SJCRH30 (cell line): Measurements from ENCODE around the gene WWOX. TPM values are rescaled to one million over a fixed set of nuclear protein-coding genes. Genes with fewer than 3 reads are reported as not detected.
A peak's percentile ranks its signal among the peaks of the same experiment; 100 is the strongest.
"Not testable (repeated sequence)": the region's sequence is repeated elsewhere in the genome, so short reads cannot be mapped to it uniquely, and the experiment has no call there.

ENCODE experiments used
- DNase-seq, 2 experiments: peaks; one replicate each; pipeline ENCODE4 v3.0.0-alpha.2; 2015 to 2020
- H3K27ac ChIP-seq: fragments of 250-450 bp; sonication (Bioruptor Pico); 2 replicates; pipeline ENCODE4 v1.5.1; 2020; ENCODE audit warnings: mild to moderate bottlenecking, moderate library complexity
- H3K27me3 ChIP-seq: fragments of 250-450 bp; sonication (Bioruptor Pico); 2 replicates; pipeline ENCODE4 v1.5.1; 2020; ENCODE audit warnings: mild to moderate bottlenecking, moderate library complexity
- H3K36me3 ChIP-seq: fragments of 250-450 bp; sonication (Bioruptor Pico); 2 replicates; pipeline ENCODE4 v1.5.1; 2020; ENCODE audit warnings: mild to moderate bottlenecking, moderate library complexity
- H3K4me1 ChIP-seq: fragments of 250-450 bp; sonication (Bioruptor Pico); 2 replicates; pipeline ENCODE4 v1.5.1; 2020; ENCODE audit warnings: mild to moderate bottlenecking, moderate library complexity
- H3K4me3 ChIP-seq: fragments of 250-450 bp; sonication (Bioruptor Pico); 2 replicates; pipeline ENCODE4 v1.5.1; 2020; ENCODE audit warnings: mild to moderate bottlenecking, moderate library complexity
- H3K9me3 ChIP-seq: fragments of 250-450 bp; sonication (Bioruptor Pico); replicated peaks from 2 replicates; pipeline ENCODE4 v1.5.1; 2020; ENCODE audit warnings: mild to moderate bottlenecking, moderate library complexity
- total RNA-seq: library from RNA; depleted of rRNA; stranded (reverse); fragments of >200 nt; shearing (Covaris generic); gene quantifications from 2 replicates; pipeline ENCODE4 v1.2.3, GENCODE V29; 2014

Gene WWOX
- total RNA-seq, 1 experiment from 2014 or later, result 16.4 TPM

DNA sequence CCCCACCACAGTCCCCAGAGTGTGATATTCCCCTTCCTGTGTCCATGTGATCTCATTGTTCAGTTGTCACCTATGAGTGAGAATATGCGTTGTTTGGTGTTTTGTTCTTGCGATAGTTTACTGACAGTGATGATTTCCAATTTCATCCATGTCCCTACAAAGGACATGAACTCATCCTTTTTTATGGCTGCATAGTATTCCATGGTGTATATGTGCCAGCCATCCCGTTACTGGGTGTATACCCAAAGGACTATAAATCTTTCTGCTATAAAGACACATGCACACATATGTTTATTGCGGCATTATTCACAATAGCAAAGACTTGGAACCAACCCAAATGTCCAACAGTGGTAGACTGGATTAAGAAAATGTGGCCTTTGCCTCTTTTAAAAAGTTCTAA, 952.7 kb downstream of the WWOX start:
- H3K9me3 ChIP-seq, H3K4me3 ChIP-seq, H3K4me1 ChIP-seq, H3K36me3 ChIP-seq, H3K27ac ChIP-seq, H3K27me3 ChIP-seq, DNase-seq: not testable (repeated sequence)

DNA sequence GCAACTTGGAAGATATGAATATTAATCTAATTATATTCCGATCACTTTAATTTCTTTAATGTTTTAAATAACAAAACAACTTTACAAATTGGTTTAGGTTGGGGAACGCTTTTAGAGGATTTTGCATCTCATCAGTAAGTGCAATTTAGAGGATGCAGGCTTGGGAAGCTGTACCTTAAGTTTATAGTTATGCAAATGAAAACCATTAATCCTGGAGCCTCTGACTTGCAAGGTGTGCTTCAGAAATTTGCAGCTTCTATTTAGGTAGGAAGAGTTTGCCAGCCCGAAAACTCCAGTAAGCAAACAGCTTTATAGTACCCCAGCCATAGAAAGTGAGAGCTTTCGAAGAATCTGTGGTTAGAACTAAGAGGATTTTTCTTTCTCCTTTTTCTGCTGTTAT, 954.1 kb downstream of the WWOX start:
- Histone ChIP-seq H3K36me3 (no peaks in the 10 kb centered on the region), H3K27ac (no peak overlapping the region), H3K9me3 (no peaks in the 10 kb centered on the region), H3K4me1 (no peaks in the 10 kb centered on the region), H3K4me3 (no peak overlapping the region), H3K27me3 (no peaks in the 10 kb centered on the region)
- DNase-seq, result no peak

DNA sequence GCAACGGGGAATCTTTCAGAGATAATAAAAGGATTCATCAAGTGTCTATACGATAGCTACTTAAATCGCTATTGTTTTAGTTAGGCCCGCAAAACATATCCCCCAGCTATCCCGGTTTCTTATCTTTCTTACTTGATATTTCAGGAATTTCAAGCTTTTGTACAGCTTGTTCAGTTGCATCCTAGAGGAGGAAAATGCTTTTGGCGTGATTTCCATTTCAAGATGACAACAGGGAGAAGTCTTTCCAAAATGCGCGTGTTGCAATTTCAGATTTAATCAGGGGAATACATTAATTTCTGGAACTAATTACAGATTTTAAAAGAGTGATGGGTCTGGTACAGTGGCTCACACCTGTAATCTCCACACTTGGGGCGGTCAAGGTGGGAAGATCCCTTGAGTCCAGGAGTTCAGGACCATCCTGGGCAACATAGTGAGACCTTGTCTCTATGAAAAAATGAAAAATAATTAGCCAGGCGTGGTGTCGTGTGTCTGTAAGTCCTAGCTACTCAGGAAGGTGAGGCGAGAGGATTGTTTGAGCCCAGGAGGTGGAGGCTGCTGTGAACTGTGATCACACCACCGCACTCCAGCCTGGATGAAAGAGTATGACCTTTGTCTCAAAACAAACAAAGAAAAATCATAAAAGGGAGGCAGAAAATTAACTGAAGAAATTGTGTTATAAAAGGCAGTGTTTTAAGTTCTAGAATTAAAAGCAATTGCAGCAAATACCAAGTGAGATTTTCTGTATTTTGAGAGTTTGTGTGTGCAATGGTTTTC, 954.9 kb downstream of the WWOX start:
- no peak for DNase-seq
- no peak overlapping the region for H3K4me3 ChIP-seq
- H3K4me1 ChIP-seq, result no peaks in the 10 kb centered on the region
- H3K36me3 ChIP-seq, result no peaks in the 10 kb centered on the region
- no peak overlapping the region for H3K27ac ChIP-seq
- no peaks in the 10 kb centered on the region for H3K27me3 ChIP-seq
- no peaks in the 10 kb centered on the region for H3K9me3 ChIP-seq

DNA sequence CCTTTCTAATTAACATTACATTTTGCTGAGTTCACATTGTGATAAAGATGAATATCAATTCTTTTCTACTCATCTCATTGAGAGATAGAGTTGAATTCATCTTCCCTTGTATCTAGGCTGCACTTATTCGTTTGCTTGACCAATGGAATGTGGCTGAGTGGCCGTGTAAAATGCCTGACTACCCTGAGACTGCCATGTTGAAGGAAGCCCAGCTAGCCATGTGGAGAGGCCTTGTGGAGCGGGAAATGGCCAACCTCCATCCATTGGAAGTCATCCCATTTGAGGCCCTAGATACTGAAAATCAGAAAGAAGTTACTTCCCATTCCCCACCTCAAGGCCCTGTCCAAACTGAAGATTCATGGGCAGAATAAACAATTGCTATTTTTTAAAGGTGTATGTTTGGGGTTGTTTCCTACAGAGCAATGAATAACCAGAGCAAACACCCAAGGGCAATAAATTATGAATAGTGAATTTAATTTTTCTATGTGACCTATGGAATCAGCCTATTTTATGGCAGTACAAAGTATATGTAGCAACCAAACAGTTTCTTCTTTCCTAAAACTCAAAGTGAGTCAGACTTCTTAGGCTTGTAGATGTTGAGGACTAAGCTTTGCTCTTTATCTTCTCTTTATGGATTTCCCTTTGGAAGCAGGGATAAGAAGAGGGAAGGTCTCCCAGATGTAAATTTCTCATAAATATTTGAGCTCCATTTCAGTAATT, 956.0 kb downstream of the WWOX start:
- Histone ChIP-seq H3K4me1 (no peaks in the 10 kb centered on the region), H3K27me3 (no peaks in the 10 kb centered on the region), H3K36me3 (no peaks in the 10 kb centered on the region), H3K9me3 (no peaks in the 10 kb centered on the region), H3K27ac (no peak overlapping the region), H3K4me3 (no peak overlapping the region)
- no peak for DNase-seq

DNA sequence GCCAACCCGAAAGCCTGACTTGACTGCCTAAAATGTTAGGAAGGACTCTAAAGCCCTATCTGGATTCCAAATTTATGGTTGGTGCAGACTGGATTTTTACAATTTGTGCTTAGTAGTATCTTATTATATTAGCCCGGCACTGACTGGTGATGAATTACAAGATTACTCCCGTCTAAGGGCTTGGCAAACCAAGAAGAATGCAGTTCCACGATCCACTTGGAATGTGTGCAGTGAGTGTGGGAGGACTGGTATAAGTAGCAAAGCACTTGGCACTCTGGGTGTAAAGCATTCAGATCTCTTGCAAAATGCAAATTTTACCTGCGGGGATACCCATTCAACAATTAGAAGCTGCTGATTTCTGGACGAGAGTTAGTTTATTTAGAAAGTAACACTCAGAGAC, 961.7 kb downstream of the WWOX start:
- no peaks in the 10 kb centered on the region for H3K27me3 ChIP-seq
- no peak overlapping the region for H3K27ac ChIP-seq
- no peak overlapping the region for H3K4me3 ChIP-seq
- DNase-seq, result no peak
- H3K36me3 ChIP-seq, result no peaks in the 10 kb centered on the region
- H3K9me3 ChIP-seq, result no peaks in the 10 kb centered on the region
- no peaks in the 10 kb centered on the region for H3K4me1 ChIP-seq

DNA sequence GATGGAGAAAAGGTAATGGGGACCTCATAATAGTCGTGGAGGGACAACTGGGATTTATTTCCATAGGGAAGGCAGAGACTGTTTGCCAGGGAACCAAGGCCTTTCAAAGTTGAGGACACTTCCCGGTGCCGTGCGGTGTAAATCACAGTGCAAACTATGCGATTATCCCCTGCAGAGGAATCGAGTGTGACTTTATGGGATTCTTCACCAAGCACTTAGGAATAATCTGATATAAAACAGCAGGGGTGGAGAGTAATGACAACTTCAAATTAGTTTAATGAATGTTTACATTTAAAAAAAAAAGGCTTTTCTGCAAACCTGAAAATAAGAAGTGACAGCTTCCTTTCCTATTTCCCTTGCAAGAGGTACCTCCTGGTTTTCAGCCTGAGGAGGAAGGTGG, 962.9 kb downstream of the WWOX start:
- Histone ChIP-seq H3K36me3 (no peaks in the 10 kb centered on the region), H3K27ac (no peak overlapping the region), H3K27me3 (no peaks in the 10 kb centered on the region), H3K4me1 (no peaks in the 10 kb centered on the region), H3K9me3 (no peaks in the 10 kb centered on the region), H3K4me3 (no peak overlapping the region)
- DNase-seq, result no peak

DNA sequence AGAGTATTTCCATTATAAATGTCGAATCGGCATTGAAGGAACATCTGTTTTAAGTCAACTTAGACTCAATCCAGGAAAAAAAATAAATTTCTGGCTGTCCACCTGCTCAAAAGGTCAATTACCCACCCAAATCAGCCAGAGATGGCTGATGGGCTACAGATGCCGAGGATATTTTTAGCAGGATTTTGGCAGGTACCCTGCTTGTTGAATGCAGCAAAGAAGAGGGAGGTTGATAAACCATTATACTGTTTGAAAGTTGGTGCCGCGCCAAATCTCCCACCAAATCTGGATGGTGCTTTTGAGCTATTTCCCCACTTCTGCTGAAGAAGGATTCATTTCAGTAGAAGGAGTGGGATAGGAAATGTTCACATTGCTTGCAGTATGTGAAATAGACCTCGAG, 963.4 kb downstream of the WWOX start:
- DNase-seq, result no peak
- no peak overlapping the region for H3K27ac ChIP-seq

DNA sequence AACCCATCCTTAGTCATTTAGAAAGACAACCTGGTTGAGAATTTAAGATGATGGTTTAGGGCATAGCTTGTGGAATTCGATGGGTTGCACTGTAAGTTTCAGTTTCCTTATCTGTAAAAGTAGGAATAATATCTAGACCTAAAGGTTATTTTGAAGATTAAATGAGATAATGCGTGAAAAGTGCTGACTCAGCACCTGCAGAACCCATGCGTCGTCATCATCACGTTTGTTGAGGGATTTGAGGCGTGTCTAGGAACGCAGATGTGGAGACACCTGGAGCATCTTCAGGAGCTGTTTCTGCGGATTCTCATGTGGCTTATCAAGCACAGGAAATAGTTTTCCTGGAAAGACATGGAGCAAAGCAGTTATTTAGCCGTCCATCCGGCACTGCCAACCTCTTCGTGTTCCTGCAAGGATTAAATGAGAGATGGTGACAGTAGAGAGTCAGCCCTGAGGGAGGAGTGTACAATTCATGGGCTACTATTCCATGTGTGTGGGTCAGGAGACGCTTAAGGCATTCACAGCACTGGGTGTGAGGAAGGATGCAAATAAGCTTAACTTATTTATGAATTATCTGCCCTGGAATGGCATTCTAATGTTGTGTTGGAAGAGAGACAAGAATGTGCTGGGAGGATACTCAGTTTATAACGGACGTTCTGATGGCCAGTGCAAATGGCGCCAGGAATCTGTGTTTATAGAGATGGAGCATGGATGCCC, 965.0 kb downstream of the WWOX start:
- Histone ChIP-seq H3K9me3 (no peaks in the 10 kb centered on the region), H3K27me3 (no peaks in the 10 kb centered on the region), H3K36me3 (no peaks in the 10 kb centered on the region), H3K4me1 (no peaks in the 10 kb centered on the region), H3K27ac (no peak overlapping the region), H3K4me3 (no peak overlapping the region)
- DNase-seq, result no peak

More for the DNA sequence above, 963.4 kb downstream of the WWOX start:
- no peaks in the 10 kb centered on the region for H3K4me1 ChIP-seq
- no peaks in the 10 kb centered on the region for H3K27me3 ChIP-seq
- no peak overlapping the region for H3K4me3 ChIP-seq
- no peaks in the 10 kb centered on the region for H3K9me3 ChIP-seq
- no peaks in the 10 kb centered on the region for H3K36me3 ChIP-seq

DNA sequence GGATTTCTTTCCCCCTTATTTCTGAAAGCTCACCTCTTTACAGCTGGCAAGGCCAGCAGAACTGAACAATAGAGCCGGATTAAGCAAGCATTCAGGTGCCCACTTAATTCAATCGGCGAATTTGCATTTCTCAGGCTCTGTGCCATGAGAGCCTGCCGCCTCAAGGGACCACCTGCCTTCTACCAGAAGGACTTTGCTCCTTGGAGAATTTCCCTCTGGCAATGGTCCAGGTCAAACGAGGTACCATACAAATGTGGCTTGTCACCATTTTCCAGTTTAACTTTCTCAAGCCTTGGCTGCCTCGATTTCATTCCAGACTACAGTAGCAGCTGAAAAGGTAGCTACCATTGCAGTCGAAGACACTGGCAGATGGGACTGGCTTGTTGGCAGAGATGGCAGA, 967.1 kb downstream of the WWOX start:
- H3K9me3 ChIP-seq, result no peaks in the 10 kb centered on the region
- H3K36me3 ChIP-seq, result no peaks in the 10 kb centered on the region
- no peak overlapping the region for H3K4me3 ChIP-seq
- no peak overlapping the region for H3K27ac ChIP-seq
- no peaks in the 10 kb centered on the region for H3K4me1 ChIP-seq
- H3K27me3 ChIP-seq, result no peaks in the 10 kb centered on the region
- DNase-seq, result no peak

DNA sequence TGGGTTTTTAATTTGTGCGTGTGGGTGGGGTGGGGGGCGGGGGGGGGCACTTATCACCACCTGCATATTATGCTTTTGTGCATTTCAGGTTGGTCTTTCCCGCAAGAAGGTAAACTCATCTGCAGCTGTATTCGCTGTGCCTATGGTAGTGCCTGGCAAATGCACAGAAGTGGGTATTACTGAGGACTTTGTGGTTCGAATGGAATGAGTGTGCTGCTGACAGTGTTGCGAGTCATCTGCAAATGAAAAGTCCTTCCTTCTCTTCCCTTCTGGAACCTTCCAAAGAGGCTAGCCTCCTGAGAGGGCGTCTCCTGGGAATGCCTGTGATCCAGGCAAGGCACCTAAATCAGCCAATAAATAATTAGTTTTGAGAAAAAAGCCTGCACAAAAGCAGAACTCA, 968.1 kb downstream of the WWOX start:
- Histone ChIP-seq H3K27ac (no peak overlapping the region), H3K9me3 (no peaks in the 10 kb centered on the region)

DNA sequence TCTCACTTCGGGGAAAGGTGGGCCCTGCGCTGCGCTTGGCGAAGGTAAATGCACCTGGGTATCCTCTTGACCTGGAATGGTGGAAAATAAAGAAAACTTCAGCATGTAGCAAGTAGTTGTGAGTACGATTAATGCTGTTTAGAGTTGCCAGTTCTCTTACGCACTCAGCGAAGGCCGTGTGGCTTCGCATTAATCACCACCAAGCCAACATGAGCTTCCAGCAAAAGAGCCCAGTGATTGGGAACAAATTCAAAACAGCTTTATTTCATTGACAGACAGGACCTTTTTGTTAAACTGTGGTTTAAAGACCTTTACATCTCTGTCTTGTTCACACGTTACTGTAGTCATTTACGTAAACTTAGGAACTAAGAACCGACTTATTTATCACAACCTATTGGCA, 969.7 kb downstream of the WWOX start:
- H3K9me3 ChIP-seq, result no peaks in the 10 kb centered on the region
- H3K27ac ChIP-seq, result no peak overlapping the region
- no peak for DNase-seq
- H3K4me3 ChIP-seq, result no peak overlapping the region
- no peaks in the 10 kb centered on the region for H3K27me3 ChIP-seq
- H3K4me1 ChIP-seq, result no peaks in the 10 kb centered on the region
- no peaks in the 10 kb centered on the region for H3K36me3 ChIP-seq

More for the DNA sequence above, 968.1 kb downstream of the WWOX start:
- H3K4me3 ChIP-seq, result no peak overlapping the region
- H3K36me3 ChIP-seq, result no peaks in the 10 kb centered on the region
- no peak for DNase-seq
- no peaks in the 10 kb centered on the region for H3K27me3 ChIP-seq
- H3K4me1 ChIP-seq, result no peaks in the 10 kb centered on the region

DNA sequence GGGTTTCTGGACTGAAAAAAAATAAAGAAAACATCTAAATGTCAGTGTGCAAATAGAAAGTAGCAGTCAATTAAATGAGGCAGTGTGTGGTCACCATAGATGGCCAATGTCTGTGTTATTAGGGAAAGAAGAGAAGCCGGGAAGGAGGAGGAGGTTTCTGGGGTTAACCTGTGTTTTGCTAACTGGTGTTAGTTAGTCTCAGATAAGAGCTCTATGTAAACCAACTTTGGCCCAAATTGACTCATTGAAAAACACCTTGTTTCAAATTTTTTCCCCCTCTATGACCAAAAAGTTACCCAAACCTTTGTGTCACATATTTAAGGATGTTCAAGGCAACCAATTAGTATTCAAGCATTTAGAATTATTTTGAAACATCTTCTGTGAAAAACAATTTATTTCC, 970.2 kb downstream of the WWOX start:
- Histone ChIP-seq H3K27me3 (no peaks in the 10 kb centered on the region), H3K27ac (no peak overlapping the region), H3K4me3 (no peak overlapping the region), H3K36me3 (no peaks in the 10 kb centered on the region), H3K4me1 (no peaks in the 10 kb centered on the region), H3K9me3 (no peaks in the 10 kb centered on the region)
- DNase-seq, result no peak

DNA sequence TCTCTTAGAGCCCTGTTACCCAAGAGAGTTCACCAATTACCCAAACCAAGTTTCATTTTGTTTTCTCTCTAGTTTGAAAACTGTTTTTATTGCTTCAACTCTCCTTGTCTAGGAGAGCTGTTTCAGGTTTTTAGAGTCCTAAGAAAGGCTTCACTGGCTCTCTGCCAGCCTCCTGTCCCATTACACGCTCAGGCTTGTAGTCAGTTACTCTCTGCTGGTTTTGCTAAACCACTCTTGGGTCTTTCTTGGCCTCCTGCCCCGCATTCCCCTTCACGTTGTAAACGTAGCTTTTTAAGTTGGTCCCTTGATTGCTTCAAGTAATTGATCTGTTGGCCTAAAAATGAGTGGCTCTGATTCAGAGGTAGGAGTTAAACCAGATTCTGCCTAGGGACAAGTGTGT, 972.0 kb downstream of the WWOX start:
- Histone ChIP-seq H3K9me3 (no peaks in the 10 kb centered on the region), H3K36me3 (no peaks in the 10 kb centered on the region), H3K4me1 (no peaks in the 10 kb centered on the region), H3K4me3 (no peak overlapping the region), H3K27me3 (no peaks in the 10 kb centered on the region), H3K27ac (no peak overlapping the region)
- peak in 1 of 2 experiments; percentile 13 for DNase-seq

DNA sequence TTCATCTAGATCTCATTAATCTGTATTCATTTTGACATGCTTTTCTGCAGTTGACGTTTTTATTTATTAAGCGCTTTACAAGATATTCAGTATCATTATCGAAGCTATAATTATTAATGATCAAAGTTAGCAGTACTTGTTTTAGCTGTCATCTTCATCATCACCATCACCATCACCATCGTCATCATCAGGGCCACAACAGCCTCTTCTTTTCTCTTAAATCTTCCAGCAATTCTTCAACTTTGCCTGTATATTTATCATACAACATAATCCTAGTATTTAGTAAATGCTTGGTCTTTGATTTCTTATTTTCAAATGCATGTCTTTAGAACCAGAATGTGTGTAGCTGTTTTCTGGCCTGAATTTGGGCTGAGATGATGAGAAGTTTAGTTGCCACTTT, 973.1 kb downstream of the WWOX start:
- H3K4me3 ChIP-seq, result no peak overlapping the region
- no peak overlapping the region for H3K27ac ChIP-seq
- no peak for DNase-seq
- H3K27me3 ChIP-seq, result no peaks in the 10 kb centered on the region
- no peaks in the 10 kb centered on the region for H3K4me1 ChIP-seq
- no peaks in the 10 kb centered on the region for H3K36me3 ChIP-seq
- no peaks in the 10 kb centered on the region for H3K9me3 ChIP-seq

DNA sequence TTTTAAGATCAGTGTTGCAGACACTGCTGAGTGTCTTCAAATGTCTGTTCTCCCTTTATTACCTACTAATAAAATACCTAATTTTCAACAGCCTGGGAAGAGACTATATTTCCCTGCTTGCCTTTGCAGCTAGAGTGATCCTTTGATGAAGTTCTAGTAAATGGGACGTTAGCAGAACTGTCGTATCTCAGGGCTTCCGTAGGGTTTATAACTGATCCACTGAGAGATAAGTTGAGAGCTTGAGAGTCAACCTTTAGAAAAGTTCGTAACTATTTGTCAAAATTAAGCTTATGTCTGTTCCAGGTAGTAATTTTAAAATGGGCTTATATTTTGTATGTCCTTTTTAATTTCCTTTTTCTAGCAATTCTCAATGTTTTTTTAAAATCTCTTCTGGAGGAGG, 974.1 kb downstream of the WWOX start:
- no peaks in the 10 kb centered on the region for H3K36me3 ChIP-seq
- no peak overlapping the region for H3K27ac ChIP-seq
- no peaks in the 10 kb centered on the region for H3K9me3 ChIP-seq
- no peak overlapping the region for H3K4me3 ChIP-seq
- H3K27me3 ChIP-seq, result no peaks in the 10 kb centered on the region
- DNase-seq, result no peak
- H3K4me1 ChIP-seq, result no peaks in the 10 kb centered on the region
